Islet of Langerhans (tissue), 1 donor: Measurements from ENCODE around the gene RESP18.

ENCODE experiments used
- FAIRE-seq: peaks from one replicate; lab custom pipeline; 2011; peaks lifted over from hg19 to GRCh38; lab: Jason Lieb, UNC

The RESP18 gene

GRCh38 chr2:219332542-219332941 lies at the start of gene RESP18:
RESP18 (minus strand) TSS chr2:219332744.
- FAIRE-seq = no peak

- no peak for FAIRE-seq
These were observed 48.9 kb upstream of the RESP18 start for GRCh38 chr2:219381448-219381847.

- no peak for FAIRE-seq
These were observed 48.4 kb upstream of the RESP18 start for GRCh38 chr2:219380926-219381325.

- no peak for FAIRE-seq
These were observed 45.8 kb upstream of the RESP18 start for GRCh38 chr2:219378163-219378851.

- FAIRE-seq = no peak
These were observed 36.9 kb upstream of the RESP18 start for GRCh38 chr2:219369447-219369861.

GRCh38 chr2:219368690-219369191 lies 36.2 kb upstream of the RESP18 start:
- FAIRE-seq = no peak

- no peak for FAIRE-seq
These were observed 30.1 kb upstream of the RESP18 start for GRCh38 chr2:219362524-219363164.

GRCh38 chr2:219362072-219362471 lies 29.5 kb upstream of the RESP18 start:
- no peak for FAIRE-seq

- FAIRE-seq = no peak
These were observed 25.9 kb upstream of the RESP18 start for GRCh38 chr2:219358170-219359075.

- no peak for FAIRE-seq
These were observed 24.3 kb upstream of the RESP18 start for GRCh38 chr2:219356834-219357233.

- FAIRE-seq = no peak
These were observed 22.0 kb upstream of the RESP18 start for GRCh38 chr2:219354582-219354981.

GRCh38 chr2:219353129-219353528 lies 20.6 kb upstream of the RESP18 start:
- no peak for FAIRE-seq

- FAIRE-seq = peak; percentile 94
These were observed 20.0 kb upstream of the RESP18 start for GRCh38 chr2:219352448-219353023.

- no peak for FAIRE-seq
These were observed 18.2 kb upstream of the RESP18 start for GRCh38 chr2:219350710-219351221.

- FAIRE-seq = no peak
These were observed 17.7 kb upstream of the RESP18 start for GRCh38 chr2:219350215-219350614.

GRCh38 chr2:219344751-219345430 lies 12.3 kb upstream of the RESP18 start:
- FAIRE-seq = peak; percentile 68

- FAIRE-seq = peak; percentile 86
These were observed 2.8 kb upstream of the RESP18 start for GRCh38 chr2:219335373-219335786.

GRCh38 chr2:219334076-219334475 lies 1.5 kb upstream of the RESP18 start:
- no peak for FAIRE-seq

GRCh38 chr2:219331560-219332213 lies 857 bp downstream of the RESP18 start:
- FAIRE-seq = no peak

- no peak for FAIRE-seq
These were observed 4.8 kb downstream of the RESP18 start for GRCh38 chr2:219327719-219328118.
